ENCODE measurements around the gene MAGOH.

GRCh38 chr1:53285546-53285945 is 47.2 kb upstream of the MAGOH start:
- no peak for TF ChIP-seq POLR2AphosphoS5 (IDR thresholded peaks at IDR 0.05)
- no peak for TF ChIP-seq CTCF (IDR thresholded peaks at IDR 0.05)

Data from esophagus muscularis mucosa (tissue), 3 donors.